GM12878 (cell line): ENCODE results near the gene MEGF11. TPM values are rescaled to one million over a fixed set of nuclear protein-coding genes. Genes with fewer than 3 reads are reported as not detected.

Experiments used
- ATAC-seq: fragments of 200-7000 bp; cut with Tn5 transposase; 3 replicates; pipeline ENCODE4 v1.9.1; 2020; ENCODE audit warnings: mild to moderate bottlenecking, moderate library complexity
- BruUV-seq: library from RNA; stranded (reverse); fragments of 400-500 nt; replicated peaks from 2 replicates; lab custom pipeline; 2021; lab: Mats Ljungman, UMichigan
- CTCF ChIA-PET: fragments of 300-600 bp; sonication (Branson Sonifier 250); formaldehyde crosslinking; extraction: SDS; loops from one replicate; lab custom pipeline; 2021; ENCODE audit warnings: inconsistent platforms; lab: Yijun Ruan, JAX
- POLR2A ChIA-PET: fragments of 350-600 bp; formaldehyde crosslinking; extraction: SDS; loops from one replicate; lab custom pipeline; 2021; ENCODE audit warnings: inconsistent platforms; lab: Charles Lee
- RAD21 ChIA-PET: fragments of 300-600 bp; sonication (Branson Sonifier 250); formaldehyde crosslinking; loops from one replicate; lab custom pipeline; 2023; ENCODE audit warnings: antibody characterized with exemption; ENCODE audit not compliant: unreplicated experiment; lab: Charles Lee
- SMC1A ChIA-PET: fragments of 300-600 bp; sonication (Branson Sonifier 250); formaldehyde crosslinking; loops from one replicate; lab custom pipeline; 2023; ENCODE audit not compliant: unreplicated experiment, uncharacterized antibody; lab: Charles Lee
- DNase-seq: peaks from one replicate; pipeline ENCODE4 v3.0.0-alpha.2; 2011; ENCODE audit warnings: low read depth, low spot score
- FAIRE-seq: peaks from 3 replicates; lab custom pipeline; 2011; peaks lifted over from hg19 to GRCh38; lab: Jason Lieb, UNC
- H2AFZ ChIP-seq: 2 replicates; pipeline ENCODE4 v1.6.0; 2011; ENCODE audit warnings: low read depth, low read length, control low read depth; ENCODE audit not compliant: control insufficient read depth
- H3K27ac ChIP-seq: 2 replicates; pipeline ENCODE4 v1.5.1; 2011; ENCODE audit warnings: control low read depth; ENCODE audit not compliant: control insufficient read depth, insufficient read depth
- H3K27me3 ChIP-seq, 2 experiments: replicated peaks in 1 of 2; 2 replicates each; pipeline versions ENCODE4 v1.6.0 to v1.6.1; 2011; ENCODE audit warnings: low read length in 1 of 2; ENCODE audit not compliant: control insufficient read depth in 2 of 2, insufficient read depth in 2 of 2
- H3K36me3 ChIP-seq, 2 experiments: 2 replicates each; pipeline ENCODE4 v1.5.1; 2011; ENCODE audit warnings: low read length in 1 of 2; ENCODE audit not compliant: control insufficient read depth in 2 of 2, insufficient read depth in 2 of 2
- H3K4me1 ChIP-seq: 2 replicates; pipeline ENCODE4 v1.6.1; 2011; ENCODE audit warnings: mild to moderate bottlenecking, low read length, moderate library complexity, mixed read lengths; ENCODE audit not compliant: control insufficient read depth, insufficient read depth
- H3K4me2 ChIP-seq: 2 replicates; pipeline ENCODE4 v1.6.0; 2011; ENCODE audit warnings: control low read depth; ENCODE audit not compliant: control insufficient read depth, insufficient read depth
- H3K4me3 ChIP-seq: fragments of 200-600 bp; sonication (generic); 2 replicates; pipeline ENCODE4 v1.5.1; 2016
- H3K79me2 ChIP-seq: 2 replicates; pipeline ENCODE4 v1.6.0; 2011; ENCODE audit warnings: low read length; ENCODE audit not compliant: control insufficient read depth, insufficient read depth
- H3K9ac ChIP-seq: 2 replicates; pipeline ENCODE4 v1.8.0; 2011; ENCODE audit warnings: low read length, control low read depth, mixed read lengths; ENCODE audit not compliant: control insufficient read depth, insufficient read depth
- H3K9me3 ChIP-seq: replicated peaks from 3 replicates; pipeline ENCODE4 v1.5.1; 2011; ENCODE audit warnings: mild to moderate bottlenecking, low read length; ENCODE audit not compliant: control insufficient read depth, insufficient read depth
- H4K20me1 ChIP-seq: 2 replicates; pipeline ENCODE4 v1.6.0; 2011; ENCODE audit not compliant: control insufficient read depth, insufficient read depth
- CTCF ChIP-seq, 3 experiments: IDR thresholded peaks in 2 of 3; conservative IDR thresholded peaks in 1 of 3; 2 replicates each; pipeline ENCODE4 v1.5.1; 2011; ENCODE audit warnings: low read depth in 3 of 3, low read length in 3 of 3, mild to moderate bottlenecking in 3 of 3, control low read depth in 2 of 3, moderate library complexity in 2 of 3, inconsistent platforms in 1 of 3, mixed read lengths in 1 of 3; ENCODE audit not compliant: control insufficient read depth in 2 of 3, insufficient read depth in 1 of 3; ENCODE audit errors: extremely low read depth in 1 of 3
- RAD21 ChIP-seq: IDR thresholded peaks from 2 replicates; pipeline ENCODE4 v1.6.1; 2011; ENCODE audit warnings: mild to moderate bottlenecking, low read depth, low read length, moderate library complexity; ENCODE audit not compliant: insufficient read depth
- SMC3 ChIP-seq: IDR thresholded peaks from 2 replicates; pipeline ENCODE4 v1.6.1; 2011; ENCODE audit warnings: low read length, improper control_type of control experiment, borderline replicate concordance
- SRF ChIP-seq, 2 experiments: IDR thresholded peaks; 2 replicates each; pipeline ENCODE4 v1.6.1; 2011; ENCODE audit warnings: low read depth in 2 of 2, low read length in 2 of 2, mild to moderate bottlenecking in 1 of 2, moderate library complexity in 1 of 2
- YY1 ChIP-seq: IDR thresholded peaks from 2 replicates; pipeline ENCODE4 v1.6.1; 2011; ENCODE audit warnings: low read depth, mild to moderate bottlenecking, low read length
- ZBTB4 ChIP-seq: fragments of 450-650 bp; formaldehyde crosslinking; IDR thresholded peaks from 2 replicates; pipeline ENCODE4 v1.4.0; 2022; ENCODE audit warnings: mild to moderate bottlenecking, moderate library complexity
- WGBS: methylation state at CpG from one replicate; pipeline ENCODE4 v1.1.6; 2016; ENCODE audit warnings: low lambda C conversion rate; ENCODE audit not compliant: insufficient replicate concordance, insufficient coverage; ENCODE audit errors: missing lambda C conversion rate; 5-methylcytosine and 5-hydroxymethylcytosine counted together
- in situ Hi-C: fragments of 300-500 bp; cut with MboI; formaldehyde crosslinking; loops from 9 replicates; pipeline ENCODE4 v1.14.3; 2018; ENCODE audit warnings: mixed read lengths
- intact Hi-C: fragments of 100-400 bp; cut with micrococcal nuclease; formaldehyde crosslinking; loops from one replicate; pipeline ENCODE4 v1.14.2; 2022; ENCODE audit not compliant: unreplicated experiment
- polyA plus RNA-seq, 11 experiments: library from polyadenylated mRNA; depleted of rRNA in 4 of 11; unstranded in 6 of 11; stranded (reverse) in 5 of 11; fragments of >200 nt; fragmentation: Nextera tagmentation in 4 of 11; fragmentation: Illumina TruSeq in 1 of 11; extraction: Ambion mirVana in 4 of 11; extraction: Trizol in 1 of 11; gene quantifications; 1 replicate in 1 of 11; 2 replicates in 10 of 11; pipeline versions ENCODE4 v1.2.1 to v1.2.3, GENCODE V29; 2011 to 2016; ENCODE audit warnings: inconsistent platforms in 2 of 11, missing spikeins in 2 of 11, low read depth in 1 of 11
- total RNA-seq, 4 experiments: library from RNA; depleted of rRNA in 3 of 4; stranded (reverse); fragments of >200 nt in 3 of 4; fragmentation: Illumina TruSeq in 1 of 4; extraction: Trizol in 1 of 4; gene quantifications; 2 replicates each; pipeline versions ENCODE4 v1.2.1 to v1.2.3, GENCODE V29; 2013 to 2021

MEGF11 gene
- total and polyA plus RNA-seq, 10 of the 15 experiments (the other 5 are each of a cell fraction or from before 2014, with no cell fraction given): 0.03 to 1.7 (median 0.49) TPM

DNA sequence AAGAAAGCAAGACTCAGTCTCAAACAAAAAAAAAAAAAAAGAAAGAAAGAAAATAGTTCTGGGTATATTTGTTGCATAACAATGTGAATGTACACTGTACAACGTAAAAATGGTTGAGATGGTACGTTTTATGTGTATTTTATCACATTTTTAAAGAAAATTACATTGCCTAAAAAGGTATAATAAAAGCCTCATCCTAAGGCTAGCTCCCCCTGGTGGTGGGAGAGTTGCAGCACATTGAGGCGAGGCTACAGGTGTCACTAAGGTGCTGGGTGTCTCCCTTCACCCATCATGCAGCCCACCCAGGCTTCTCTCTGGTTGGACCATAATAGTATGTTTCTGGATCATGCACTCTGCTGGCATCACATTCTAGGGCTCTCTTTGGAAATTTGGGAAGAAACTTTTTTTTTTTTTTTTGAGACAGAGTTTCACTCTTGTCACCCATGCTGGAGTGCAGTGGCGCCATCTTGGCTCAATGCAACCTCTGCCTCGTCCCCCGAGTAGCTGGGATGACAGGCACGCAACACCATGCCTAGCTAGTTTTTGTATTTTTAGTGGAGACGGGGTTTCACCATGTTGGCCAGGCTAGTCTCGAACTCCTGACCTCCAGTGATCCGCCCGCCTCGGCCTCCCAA is 396.6 kb downstream of the MEGF11 start:
- ChIA-PET RAD21 (interaction anchor here (1.0 to 3.7 kb wide), 7 partner anchors 12 to 220 kb away, joined by 3 to 13 read pairs (median 5); partner anchors contain the start of gene RAB11A), POLR2A (interaction anchor here (0.7 to 1.9 kb wide), 3 partner anchors 11 to 534 kb away, joined by 4 to 5 read pairs (median 4); partner anchors contain the start of gene RAB11A), CTCF (interaction anchor here (0.6 to 6.3 kb wide), 43 partner anchors 8 to 383 kb away, joined by 3 to 61 read pairs (median 4); partner anchors contain the start of gene RAB11A), SMC1A (interaction anchor here (0.6 to 3.3 kb wide), 13 partner anchors 12 to 476 kb away, joined by 3 to 19 read pairs (median 3); partner anchors contain the start of gene RAB11A)
- H3K36me3 ChIP-seq: no peaks in the 10 kb centered on the region
- H4K20me1 ChIP-seq: no peaks in the 10 kb centered on the region
- intact Hi-C loops (loop anchor here (5.0 kb wide), 1 partner anchor 220 kb away; no protein-coding TSS in a partner anchor), in situ Hi-C loops (loop anchor here (5.0 kb wide), 1 partner anchor 225 kb away; no protein-coding TSS in a partner anchor)
- BruUV-seq: no TSS peak
- H3K4me2 ChIP-seq: no peak overlapping the region
- no peak overlapping the region for H2AFZ ChIP-seq
- WGBS: 65% methylated on average over 12 of the region's 12 CpGs
- H3K27ac ChIP-seq: no peak overlapping the region
- TF ChIP-seq CTCF (IDR thresholded peaks at IDR 0.05 in 2 of 3, conservative IDR thresholded peaks at IDR 0.05 in 1 of 3; ENCODE audit: control insufficient read depth in 2 of 3, extremely low read depth in 1 of 3, insufficient read depth in 1 of 3, low read depth in 3 of 3, low read length in 3 of 3) (peak; percentile 74 to 91 (median 88)), YY1 (peak; percentile 24; the same call in 1 of the 2 replicates), SMC3 (peak; percentile 70; the same call in 1 of the 2 replicates), SRF (IDR thresholded peaks at IDR 0.05; ENCODE audit: low read depth in 2 of 2, low read length in 2 of 2) (0 out of 4 replicates have a peak, but pooled peaks of 1 of the 2 experiments have one; percentile 7), RAD21 (peak; percentile 51), ZBTB4 (no peak)
- ATAC-seq (peak; percentile 89), FAIRE-seq (peak; percentile 91), DNase-seq (no peak)
- no peak overlapping the region for H3K9ac ChIP-seq
- peaks cover 19% of the 10 kb centered on the region for H3K4me1 ChIP-seq
- no peak overlapping the region for H3K4me3 ChIP-seq
- H3K79me2 ChIP-seq: no peaks in the 10 kb centered on the region
- no peaks in the 10 kb centered on the region for H3K27me3 ChIP-seq
- H3K9me3 ChIP-seq: no peaks in the 10 kb centered on the region
